ENCODE measurements around the gene TNRC18. TPM values are rescaled to one million over a fixed set of nuclear protein-coding genes. Genes with fewer than 3 reads are reported as not detected.

Gene TNRC18
- total RNA-seq, 1 experiment from 2014 or later, result 159 TPM

DNA sequence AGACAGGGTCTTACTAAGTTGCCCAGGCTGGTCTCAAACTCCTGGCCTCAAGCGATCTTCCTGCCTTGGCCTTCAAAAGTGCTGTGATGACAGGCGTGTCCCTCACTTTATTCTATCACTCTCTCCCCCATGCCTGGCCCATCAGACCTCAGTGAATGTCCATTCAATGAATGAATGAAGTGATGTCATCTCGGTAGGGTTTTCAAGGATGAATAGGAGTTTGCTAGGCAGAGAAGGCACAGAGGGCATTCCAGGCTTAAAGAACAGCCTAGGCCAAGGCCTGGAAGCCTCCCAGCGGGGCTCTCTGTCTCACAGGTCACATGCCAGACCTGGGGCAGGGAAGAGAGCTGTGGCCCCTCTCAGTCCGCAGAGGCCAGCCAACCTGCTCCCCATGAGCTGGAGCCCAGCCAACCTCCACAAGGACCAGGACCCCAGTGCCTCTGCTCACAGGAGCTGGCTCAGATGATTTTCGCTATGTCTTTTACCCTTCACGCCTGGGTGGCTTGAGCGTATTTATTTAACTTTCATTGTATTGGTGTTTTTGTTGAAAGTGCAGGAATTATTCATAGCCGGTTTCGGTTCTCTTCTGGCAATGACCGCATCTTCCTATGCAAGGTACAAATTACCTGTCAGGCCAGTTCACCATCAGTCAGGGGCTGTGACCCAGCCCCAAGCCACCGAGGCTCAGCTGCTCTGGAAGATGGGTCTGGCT, 11.8 kb upstream of the TNRC18 start:
- H3K27me3 ChIP-seq (ENCODE audit: insufficient read depth, low read depth), result no peaks in the 10 kb centered on the region
- no peak overlapping the region for H3K4me2 ChIP-seq
- no peak overlapping the region for H2AFZ ChIP-seq
- POLR2A ChIA-PET (ENCODE audit: unreplicated experiment), result no interaction called here
- H3K4me1 ChIP-seq (replicated peaks; ENCODE audit: insufficient read depth), result peaks cover 2% of the 10 kb centered on the region; the same call in 1 of the 2 replicates
- H4K20me1 ChIP-seq (ENCODE audit: insufficient read depth), result peaks cover 74% of the 10 kb centered on the region
- H3K9me3 ChIP-seq (ENCODE audit: insufficient read depth, low read depth), result 0 out of 2 replicates have a peak, but pooled peaks cover 5% of the 10 kb centered on the region
- peaks cover 30% of the 10 kb centered on the region for H3K79me2 ChIP-seq (ENCODE audit: low read depth)
- 0 out of 2 replicates have a peak, but pooled peaks cover 6% of the 10 kb centered on the region for H3K36me3 ChIP-seq (ENCODE audit: low read depth)
- BruUV-seq (replicated peaks), result no TSS peak
- intact Hi-C loops (cut with micrococcal nuclease; ENCODE audit: unreplicated experiment), result no loop called here
- H3K27ac ChIP-seq, result no peak overlapping the region
- DNase-seq, result no peak
- H3K9me2 ChIP-seq (ENCODE audit: insufficient read depth), result no peaks in the 10 kb centered on the region
- no peak overlapping the region for H3K4me3 ChIP-seq
- H3F3A ChIP-seq (ENCODE audit: insufficient read depth, low read depth), result peaks cover 13% of the 10 kb centered on the region; the same call in 1 of the 2 replicates
- CTCF ChIA-PET, result no interaction called here
- TF ChIP-seq EZH2 (IDR thresholded peaks at IDR 0.05; ENCODE audit: low read depth), result no peak
- TF ChIP-seq, protein P1, sequence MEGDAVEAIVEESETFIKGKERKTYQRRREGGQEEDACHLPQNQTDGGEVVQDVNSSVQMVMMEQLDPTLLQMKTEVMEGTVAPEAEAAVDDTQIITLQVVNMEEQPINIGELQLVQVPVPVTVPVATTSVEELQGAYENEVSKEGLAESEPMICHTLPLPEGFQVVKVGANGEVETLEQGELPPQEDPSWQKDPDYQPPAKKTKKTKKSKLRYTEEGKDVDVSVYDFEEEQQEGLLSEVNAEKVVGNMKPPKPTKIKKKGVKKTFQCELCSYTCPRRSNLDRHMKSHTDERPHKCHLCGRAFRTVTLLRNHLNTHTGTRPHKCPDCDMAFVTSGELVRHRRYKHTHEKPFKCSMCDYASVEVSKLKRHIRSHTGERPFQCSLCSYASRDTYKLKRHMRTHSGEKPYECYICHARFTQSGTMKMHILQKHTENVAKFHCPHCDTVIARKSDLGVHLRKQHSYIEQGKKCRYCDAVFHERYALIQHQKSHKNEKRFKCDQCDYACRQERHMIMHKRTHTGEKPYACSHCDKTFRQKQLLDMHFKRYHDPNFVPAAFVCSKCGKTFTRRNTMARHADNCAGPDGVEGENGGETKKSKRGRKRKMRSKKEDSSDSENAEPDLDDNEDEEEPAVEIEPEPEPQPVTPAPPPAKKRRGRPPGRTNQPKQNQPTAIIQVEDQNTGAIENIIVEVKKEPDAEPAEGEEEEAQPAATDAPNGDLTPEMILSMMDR (conservative IDR thresholded peaks at IDR 0.05), result no peak

DNA sequence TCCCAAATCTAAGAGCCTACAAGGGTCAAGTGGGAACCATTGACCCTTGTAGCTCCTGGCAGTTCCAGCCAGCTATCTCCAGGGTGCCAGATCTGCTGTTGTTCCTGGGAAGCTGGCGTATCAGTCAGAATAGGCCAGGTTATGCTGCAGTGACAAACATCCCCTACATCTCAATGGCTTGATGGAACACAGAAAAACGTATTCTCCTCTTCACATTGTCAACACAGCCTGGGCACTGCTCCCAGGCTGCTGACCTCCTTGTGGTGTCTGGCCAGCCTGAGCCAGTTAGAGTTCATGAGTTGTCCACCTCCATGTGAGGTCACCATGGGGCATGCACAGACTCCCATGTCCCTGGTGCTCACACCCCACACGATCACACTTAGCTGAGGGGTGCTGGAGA, 9.5 kb upstream of the TNRC18 start:
- CTCF ChIA-PET, result no interaction called here

DNA sequence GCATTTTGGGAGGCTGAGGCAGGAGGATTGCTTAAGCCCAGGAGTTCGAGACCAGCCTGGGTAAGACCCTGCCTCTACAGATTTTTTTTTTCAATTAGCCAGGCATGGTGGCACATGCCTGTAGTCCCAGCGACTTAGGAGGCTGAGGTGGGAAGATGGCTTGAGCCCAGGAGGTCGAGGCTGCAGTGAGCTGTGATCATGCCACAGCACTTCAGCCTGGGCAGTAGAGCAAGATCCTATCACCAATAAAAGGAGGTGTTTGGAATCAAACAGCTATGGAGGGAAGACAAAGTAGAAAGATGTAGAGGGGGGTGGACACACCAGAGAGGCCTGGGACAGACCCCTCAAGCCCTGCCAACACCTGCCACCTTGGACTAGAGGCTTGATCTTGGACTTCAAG, 9.1 kb upstream of the TNRC18 start:
- 0 out of 2 replicates have a peak, but pooled peaks cover 6% of the 10 kb centered on the region for H3K36me3 ChIP-seq (ENCODE audit: low read depth)
- ChIA-PET POLR2A (ENCODE audit: unreplicated experiment) (no interaction called here), CTCF (no interaction called here)
- TF ChIP-seq, protein P1 (conservative IDR thresholded peaks at IDR 0.05), result no peak
- TF ChIP-seq EZH2 (IDR thresholded peaks at IDR 0.05; ENCODE audit: low read depth), result no peak
- no peak for DNase-seq
- no TSS peak for BruUV-seq (replicated peaks)
- peaks cover 57% of the 10 kb centered on the region for H3K79me2 ChIP-seq (ENCODE audit: low read depth)
- no peak overlapping the region for H2AFZ ChIP-seq
- H3K27ac ChIP-seq, result no peak overlapping the region
- H4K20me1 ChIP-seq (ENCODE audit: insufficient read depth), result peaks cover 63% of the 10 kb centered on the region
- intact Hi-C loops (cut with micrococcal nuclease; ENCODE audit: unreplicated experiment), result no loop called here
- H3K27me3 ChIP-seq (ENCODE audit: insufficient read depth, low read depth), result no peaks in the 10 kb centered on the region
- peaks cover 38% of the 10 kb centered on the region for H3F3A ChIP-seq (ENCODE audit: insufficient read depth, low read depth)
- H3K4me1 ChIP-seq (replicated peaks; ENCODE audit: insufficient read depth), result peaks cover 7% of the 10 kb centered on the region; the same call in 1 of the 2 replicates
- no peak overlapping the region for H3K4me3 ChIP-seq
- 0 out of 2 replicates have a peak, but pooled peaks cover 5% of the 10 kb centered on the region for H3K9me3 ChIP-seq (ENCODE audit: insufficient read depth, low read depth)
- no peaks in the 10 kb centered on the region for H3K9me2 ChIP-seq (ENCODE audit: insufficient read depth)
- H3K4me2 ChIP-seq, result no peak overlapping the region

More for the DNA sequence above, 9.5 kb upstream of the TNRC18 start:
- 0 out of 2 replicates have a peak, but pooled peaks cover 5% of the 10 kb centered on the region for H3K9me3 ChIP-seq (ENCODE audit: insufficient read depth, low read depth)
- no peak for DNase-seq
- peaks cover 35% of the 10 kb centered on the region for H3F3A ChIP-seq (ENCODE audit: insufficient read depth, low read depth)
- H3K4me2 ChIP-seq, result no peak overlapping the region
- POLR2A ChIA-PET (ENCODE audit: unreplicated experiment), result no interaction called here
- TF ChIP-seq, protein P1 (conservative IDR thresholded peaks at IDR 0.05), result no peak
- no peak for TF ChIP-seq EZH2 (IDR thresholded peaks at IDR 0.05; ENCODE audit: low read depth)
- peaks cover 52% of the 10 kb centered on the region for H3K79me2 ChIP-seq (ENCODE audit: low read depth)
- peaks cover 7% of the 10 kb centered on the region; the same call in 1 of the 2 replicates for H3K4me1 ChIP-seq (replicated peaks; ENCODE audit: insufficient read depth)
- H4K20me1 ChIP-seq (ENCODE audit: insufficient read depth), result peaks cover 68% of the 10 kb centered on the region
- no peaks in the 10 kb centered on the region for H3K9me2 ChIP-seq (ENCODE audit: insufficient read depth)
- no peak overlapping the region for H3K27ac ChIP-seq
- 0 out of 2 replicates have a peak, but pooled peaks cover 6% of the 10 kb centered on the region for H3K36me3 ChIP-seq (ENCODE audit: low read depth)
- no peak overlapping the region for H2AFZ ChIP-seq
- intact Hi-C loops (cut with micrococcal nuclease; ENCODE audit: unreplicated experiment), result no loop called here
- BruUV-seq (replicated peaks), result no TSS peak
- no peak overlapping the region for H3K4me3 ChIP-seq
- H3K27me3 ChIP-seq (ENCODE audit: insufficient read depth, low read depth), result no peaks in the 10 kb centered on the region
